Spleen (tissue), 11 donors: ENCODE results near the gene CEACAM3. TPM values are rescaled to one million over a fixed set of nuclear protein-coding genes. Genes with fewer than 3 reads are reported as not detected.

Source experiments
- DNase-seq: peaks from one replicate; pipeline ENCODE4 v3.0.0-alpha.2; 2020
- H3K27ac ChIP-seq, 8 donors: fragments of 200-600 bp; sonication (generic) in 7 of 8; 1 replicate in 4 of 8; 2 replicates in 4 of 8; pipeline versions ENCODE4 v1.5.0 to v1.8.0; 2016 to 2021; ENCODE audit warnings: inconsistent platforms in 4 of 8, mild to moderate bottlenecking in 4 of 8, moderate library complexity in 1 of 8
- H3K27me3 ChIP-seq, 7 donors: fragments of 200-600 bp; sonication (generic) in 6 of 7; replicated peaks in 1 of 7; 1 replicate in 4 of 7; 2 replicates in 3 of 7; pipeline versions ENCODE4 v1.5.0 to v1.8.0; 2016 to 2021; ENCODE audit warnings: inconsistent platforms in 3 of 7, mild to moderate bottlenecking in 1 of 7
- H3K36me3 ChIP-seq, 6 donors: fragments of 200-600 bp; sonication (generic) in 5 of 6; 1 replicate in 4 of 6; 2 replicates in 2 of 6; pipeline versions ENCODE4 v1.5.0 to v1.8.0; 2016 to 2021; ENCODE audit warnings: inconsistent platforms in 2 of 6
- H3K4me1 ChIP-seq, 6 donors: fragments of 200-600 bp; sonication (generic) in 5 of 6; 1 replicate in 3 of 6; 2 replicates in 3 of 6; pipeline versions ENCODE4 v1.5.0 to v1.8.0; 2016 to 2021; ENCODE audit warnings: inconsistent platforms in 3 of 6
- H3K4me3 ChIP-seq, 8 donors: fragments of 200-600 bp; sonication (generic) in 7 of 8; 1 replicate in 4 of 8; 2 replicates in 4 of 8; pipeline versions ENCODE4 v1.5.0 to v1.8.0; 2016 to 2021; ENCODE audit warnings: inconsistent platforms in 4 of 8, mild to moderate bottlenecking in 4 of 8, moderate library complexity in 2 of 8
- H3K9me3 ChIP-seq, 8 donors: fragments of 200-600 bp; sonication (generic) in 7 of 8; 1 replicate in 4 of 8; 2 replicates in 4 of 8; pipeline versions ENCODE4 v1.5.0 to v1.8.0; 2016 to 2021; ENCODE audit warnings: inconsistent platforms in 4 of 8
- CTCF ChIP-seq, 11 experiments: fragments of 200-600 bp in 7 of 11; fragments of 450-650 bp in 4 of 11; sonication (generic) in 4 of 11; IDR thresholded peaks in 8 of 11; conservative IDR thresholded peaks in 3 of 11; 1 replicate in 7 of 11; 2 replicates in 4 of 11; pipeline versions ENCODE4 v1.4.0 to v1.8.0; 2016 to 2021; ENCODE audit warnings: antibody characterized with exemption in 11 of 11, inconsistent platforms in 4 of 11, mild to moderate bottlenecking in 1 of 11
- POLR2A ChIP-seq, 3 donors: fragments of 450-650 bp; IDR thresholded peaks; one replicate each; pipeline ENCODE4 v1.5.1; 2017; ENCODE audit warnings: antibody characterized with exemption in 3 of 3, mild to moderate bottlenecking in 1 of 3
- POLR2AphosphoS5 ChIP-seq, 3 donors: sonication (generic); formaldehyde crosslinking; IDR thresholded peaks; one replicate each; pipeline ENCODE4 v1.5.1; 2017; ENCODE audit warnings: antibody characterized with exemption in 3 of 3
- WGBS, 5 donors: extraction: QIAGEN DNeasy Blood & Tissue Kit in 3 of 5; methylation state at CpG; one replicate each; pipeline versions ENCODE4 v1.1.5 to v1.1.7; 2013 to 2018; 5-methylcytosine and 5-hydroxymethylcytosine counted together
- intact Hi-C: fragments of 100-400 bp; cut with DNase I; formaldehyde crosslinking; loops from one replicate; pipeline ENCODE4 v1.15.0; 2023; ENCODE audit warnings: low total_unique reads
- polyA plus RNA-seq, 3 donors: library from polyadenylated mRNA; stranded (reverse); fragments of 200-250 nt; gene quantifications; one replicate each; pipeline ENCODE4 v1.2.1, GENCODE V29; 2013
- total RNA-seq, 7 donors: library from RNA; depleted of rRNA in 3 of 7; stranded (reverse); fragments of >200 nt in 3 of 7; fragmentation: NEBNext Ultra II Directional in 4 of 7; extraction: Animal tissue kit (Norgen Biotek cat#: 25700) in 4 of 7; gene quantifications; one replicate each; pipeline versions ENCODE4 v1.1.0 to v1.2.1, GENCODE V29; 2016 to 2021
- donor health status: healthy with polysubstance abuse.
- donor health status: DM: no; HTN: no; CAD: no; lungs with moderate emphysema.
- donor health status: DM: no; HTN: no; CAD: no.
- donor health status: Bipolar disorder and iron deficiency.
- donor health status: healthy.
- donor health status: DM: no; HTN: no; CAD: no.
- donor health status: DM: yes; HTN: yes; CAD: no.

Gene CEACAM3
- total and polyA plus RNA-seq, 10 donors: 0.55 to 31.9 (median 10.1) TPM

- H3K27me3 ChIP-seq: no peaks in the 10 kb centered on the region
These were observed 63.4 kb downstream of the CEACAM3 start, which contains the start of gene RPS19 for GRCh38 chr19:41859618-41860418. Gene RPS19 (plus strand): TSS chr19:41860255. CDS start chr19:41860775, 520 bp downstream.

GRCh38 chr19:41860419-41861115, 64.2 kb downstream of the CEACAM3 start:
- Histone ChIP-seq H3K36me3 (peaks cover 6 to 48% (median 44%) of the 10 kb centered on the region in 6 donors), H3K9me3 (no peaks in the 10 kb centered on the region), H3K4me1 (peaks cover 31 to 63% (median 59%) of the 10 kb centered on the region in 6 donors), H3K27ac (peak overlapping the region; percentile 92 to 99 (median 96)), H3K4me3 (peak overlapping the region; percentile 58 to 99 (median 96)), H3K27me3 (no peaks in the 10 kb centered on the region)
- WGBS, 5 donors: 0 to 1% (median 1%) methylated on average over 18 to 45 of the region's 45 CpGs
- intact Hi-C loops: no loop called here
- no peak for DNase-seq
- TF ChIP-seq POLR2AphosphoS5 (IDR thresholded peaks at IDR 0.05): no peak
- no peak for TF ChIP-seq CTCF (IDR thresholded peaks at IDR 0.05 in 8 of 11, conservative IDR thresholded peaks at IDR 0.05 in 3 of 11)
- no peak for TF ChIP-seq POLR2A (IDR thresholded peaks at IDR 0.05)

More at GRCh38 chr19:41859618-41860418, 63.4 kb downstream of the CEACAM3 start, which contains the start of gene RPS19:
- intact Hi-C loops: no loop called here
- H3K9me3 ChIP-seq: no peaks in the 10 kb centered on the region
- peak; percentile 99 for DNase-seq
- 0 to 1% (median 0%) methylated on average over 46 to 76 of the region's 76 CpGs for WGBS, 5 donors
- peak within 1 kb of the TSS; percentile 92 to 99 (median 96) for H3K27ac ChIP-seq
- H3K4me3 ChIP-seq: peak within 1 kb of the TSS; percentile 58 to 99 (median 96)
- H3K36me3 ChIP-seq: peaks cover 6 to 41% (median 37%) of the 10 kb centered on the region in 6 donors
- H3K4me1 ChIP-seq: peaks cover 31 to 56% (median 52%) of the 10 kb centered on the region in 6 donors
- TF ChIP-seq POLR2A (IDR thresholded peaks at IDR 0.05) (peak; percentile 48 to 75 (median 51)), CTCF (IDR thresholded peaks at IDR 0.05 in 8 of 11, conservative IDR thresholded peaks at IDR 0.05 in 3 of 11) (peak; percentile 53 to 95 (median 84)), POLR2AphosphoS5 (IDR thresholded peaks at IDR 0.05) (peak; percentile 94 to 96 (median 96))

Other genes with a start within 250 kb of the CEACAM3 start
- 10 to 100 TPM; 12.1 to 22.9 (median 20.0) TPM for gene CEACAM21, start 220.4 kb upstream of the CEACAM3 start, total RNA-seq
- gene CEACAM21, start 220.4 kb upstream of the CEACAM3 start, polyA plus RNA-seq: 10 to 100 TPM; 10.3 to 21.0 (median 17.4) TPM
- 10 to 100 TPM; 11.0 to 76.4 (median 28.4) TPM for gene CEACAM4, start 169.5 kb upstream of the CEACAM3 start, total RNA-seq
- gene CEACAM4, start 169.5 kb upstream of the CEACAM3 start, polyA plus RNA-seq: 1 to 10 TPM; 3.3 to 9.0 (median 4.5) TPM
- not detected for gene CEACAM7, start 108.3 kb upstream of the CEACAM3 start, total RNA-seq
- under 1 TPM in 1 of 3 donors, not detected in 2; 0.13 TPM for gene CEACAM7, start 108.3 kb upstream of the CEACAM3 start, polyA plus RNA-seq
- gene CEACAM5, start 88.0 kb upstream of the CEACAM3 start, total RNA-seq: under 1 TPM in 1 of 7 donors, not detected in 6; 0.60 TPM
- under 1 TPM in 1 of 3 donors, not detected in 2; 0.61 TPM for gene CEACAM5, start 88.0 kb upstream of the CEACAM3 start, polyA plus RNA-seq
- 10 to 100 TPM in 1 of 7 donors, 1 to 10 TPM in 5, under 1 TPM in 1; 0.88 to 14.8 (median 2.4) TPM for gene CEACAM6, start 41.1 kb upstream of the CEACAM3 start, total RNA-seq
- under 1 TPM; 0.27 to 0.48 (median 0.45) TPM for gene CEACAM6, start 41.1 kb upstream of the CEACAM3 start, polyA plus RNA-seq
- not detected for gene LYPD4, start 48.1 kb downstream of the CEACAM3 start, total RNA-seq
- gene LYPD4, start 48.1 kb downstream of the CEACAM3 start, polyA plus RNA-seq: under 1 TPM in 1 of 3 donors, not detected in 2; 0.04 TPM
- not detected for gene DMRTC2, start 48.5 kb downstream of the CEACAM3 start, total RNA-seq
- gene DMRTC2, start 48.5 kb downstream of the CEACAM3 start, polyA plus RNA-seq: not detected
- gene RPS19, start 63.7 kb downstream of the CEACAM3 start, total RNA-seq: 1,000 to 10,000 TPM in 4 of 7 donors, 100 to 1,000 TPM in 3; 744 to 2,126 (median 1,870) TPM
- gene RPS19, start 63.7 kb downstream of the CEACAM3 start, polyA plus RNA-seq: 1,000 to 10,000 TPM; 5,153 to 8,491 (median 7,946) TPM
- gene CD79A, start 80.7 kb downstream of the CEACAM3 start, total RNA-seq: 100 to 1,000 TPM; 222 to 361 (median 269) TPM
- 1,000 to 10,000 TPM in 1 of 3 donors, 100 to 1,000 TPM in 2; 748 to 1,033 (median 986) TPM for gene CD79A, start 80.7 kb downstream of the CEACAM3 start, polyA plus RNA-seq
- gene ARHGEF1, start 86.6 kb downstream of the CEACAM3 start, total RNA-seq: 100 to 1,000 TPM; 238 to 473 (median 382) TPM
- 100 to 1,000 TPM; 314 to 543 (median 478) TPM for gene ARHGEF1, start 86.6 kb downstream of the CEACAM3 start, polyA plus RNA-seq
- 1 to 10 TPM in 5 of 7 donors, under 1 TPM in 2; 0.46 to 3.0 (median 1.6) TPM for gene ERFL, start 131.9 kb downstream of the CEACAM3 start, total RNA-seq
- 1 to 10 TPM; 2.2 to 2.4 (median 2.2) TPM for gene ERFL, start 131.9 kb downstream of the CEACAM3 start, polyA plus RNA-seq
- gene RABAC1, start 162.7 kb downstream of the CEACAM3 start, total RNA-seq: 100 to 1,000 TPM in 5 of 7 donors, 10 to 100 TPM in 2; 85.6 to 154 (median 123) TPM
- 100 to 1,000 TPM; 110 to 165 (median 145) TPM for gene RABAC1, start 162.7 kb downstream of the CEACAM3 start, polyA plus RNA-seq
- gene ATP1A3, start 197.6 kb downstream of the CEACAM3 start, total RNA-seq: 1 to 10 TPM in 5 of 7 donors, under 1 TPM in 2; 0.72 to 2.2 (median 1.9) TPM
- gene ATP1A3, start 197.6 kb downstream of the CEACAM3 start, polyA plus RNA-seq: under 1 TPM; 0.39 to 0.83 (median 0.53) TPM